GM12875 (cell line): ENCODE measurements around the gene WIPF3.

Source experiments
- H3K4me3 ChIP-seq: one replicate; pipeline ENCODE4 v1.5.1; 2011; ENCODE audit warnings: low read depth, low read length, control low read depth
- CTCF ChIP-seq: IDR thresholded peaks from 2 replicates; pipeline ENCODE4 v1.5.1; 2011; ENCODE audit warnings: low read depth, mild to moderate bottlenecking, control low read depth, inconsistent platforms, low read length, moderate library complexity, borderline replicate concordance; ENCODE audit not compliant: insufficient read depth

WIPF3 gene

GRCh38 chr7:29859524-29860185 lies 53.3 kb downstream of the WIPF3 start:
- TF ChIP-seq CTCF = no peak
- H3K4me3 ChIP-seq = no peak overlapping the region

- TF ChIP-seq CTCF = no peak
- no peak overlapping the region for H3K4me3 ChIP-seq
Measured at GRCh38 chr7:29860186-29860585, 53.9 kb downstream of the WIPF3 start.

DNA sequence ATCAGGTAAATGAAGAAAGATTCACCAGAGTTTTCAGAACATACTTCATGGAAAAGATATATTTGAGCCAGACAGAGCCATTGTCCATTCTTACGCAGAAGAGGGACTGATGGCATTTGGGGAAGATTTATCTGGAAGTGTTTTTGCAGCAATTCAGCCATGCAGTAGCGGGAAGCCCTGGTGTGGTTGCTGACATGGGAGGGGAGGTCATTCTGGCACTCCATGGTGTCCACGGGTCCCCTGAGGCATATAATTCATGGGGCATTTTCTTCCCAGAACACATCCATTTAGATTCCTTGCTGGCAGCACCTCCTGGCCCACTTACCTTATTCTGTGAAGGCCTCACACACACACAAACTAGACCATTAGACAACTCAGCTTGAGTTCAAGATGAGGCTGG lies 55.6 kb downstream of the WIPF3 start:
- TF ChIP-seq CTCF = no peak
- no peak overlapping the region for H3K4me3 ChIP-seq

DNA sequence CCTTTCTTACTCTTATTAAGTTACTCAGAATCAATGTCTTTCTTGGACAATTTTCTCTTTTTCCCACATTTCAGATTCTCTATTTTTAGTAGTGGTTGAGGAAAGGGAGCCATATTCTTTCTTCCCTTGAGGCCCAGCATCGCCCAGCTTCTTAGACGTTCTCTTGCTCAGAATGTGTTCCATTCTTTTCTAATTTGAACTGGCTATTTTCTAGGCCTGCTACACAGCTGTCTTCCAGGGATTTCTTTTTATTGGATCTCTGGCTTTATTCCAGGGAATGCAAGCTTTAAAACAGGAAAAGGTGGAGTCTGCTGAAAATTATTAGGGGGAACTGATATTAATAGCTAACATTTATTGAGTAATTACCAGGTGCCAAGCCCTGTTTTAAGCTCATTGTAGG lies 58.3 kb downstream of the WIPF3 start:
- H3K4me3 ChIP-seq = no peak overlapping the region
- TF ChIP-seq CTCF = no peak

- no peak overlapping the region for H3K4me3 ChIP-seq
- TF ChIP-seq CTCF = no peak
Measured at GRCh38 chr7:29865526-29865925, 59.2 kb downstream of the WIPF3 start.

DNA sequence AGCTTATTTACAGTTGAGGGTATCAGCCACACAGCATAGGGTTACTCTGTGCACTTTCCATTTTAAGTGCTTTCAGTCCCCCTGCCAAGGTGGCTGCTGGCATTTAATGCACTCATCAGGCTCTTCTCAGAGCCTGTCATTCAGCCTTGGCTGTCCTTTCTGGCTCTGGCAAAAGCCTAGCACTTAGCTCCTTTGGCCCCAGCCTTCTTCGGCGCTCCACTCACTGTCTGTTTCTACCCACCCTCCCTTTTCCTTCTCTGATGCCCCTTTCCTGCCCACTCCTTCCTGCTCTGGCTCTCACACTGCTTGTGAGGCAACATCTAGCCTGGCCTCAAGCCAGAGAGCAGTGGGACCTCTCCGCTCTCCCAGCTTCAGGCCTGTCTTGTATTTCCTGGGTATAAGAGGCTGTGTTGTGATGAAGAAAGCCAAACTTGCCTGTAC lies 60.2 kb downstream of the WIPF3 start:
- H3K4me3 ChIP-seq = no peak overlapping the region
- TF ChIP-seq CTCF = no peak

DNA sequence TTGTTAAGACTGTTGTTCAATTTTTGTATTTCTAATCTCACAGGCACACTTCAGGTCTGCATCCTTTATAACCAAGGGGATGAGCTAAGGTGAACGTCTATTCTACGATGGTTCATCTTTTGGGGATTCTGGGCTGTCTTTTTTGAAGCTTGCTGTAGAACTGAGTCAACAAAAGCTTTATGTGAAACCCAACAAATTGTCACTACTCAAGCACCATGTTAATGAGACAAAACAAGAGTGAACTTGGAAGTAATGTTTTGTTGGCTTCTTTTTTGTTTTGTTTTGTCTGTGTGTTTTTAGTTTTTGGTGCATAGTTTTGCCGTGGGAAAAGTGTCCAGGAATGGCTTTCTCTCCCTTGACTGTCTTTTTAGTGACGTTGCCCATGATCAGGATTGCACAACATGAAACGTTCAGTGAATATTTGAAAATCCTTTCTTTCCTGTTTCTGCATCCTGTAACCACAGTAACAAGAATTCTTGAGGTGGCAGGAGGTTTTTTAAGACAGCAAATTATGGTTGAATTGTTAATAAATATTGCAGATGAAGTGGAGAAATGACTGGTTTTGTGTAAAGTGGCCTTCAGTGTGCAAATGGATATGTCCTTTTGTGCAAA lies 65.6 kb downstream of the WIPF3 start:
- TF ChIP-seq CTCF = no peak
- H3K4me3 ChIP-seq = no peak overlapping the region
